Natural killer cell (primary cell): ENCODE results near the gene KRT85. TPM values are rescaled to one million over a fixed set of nuclear protein-coding genes. Genes with fewer than 3 reads are reported as not detected.

Experiments used
- ATAC-seq, 3 donors: fragments of 150-1000 bp in 2 of 3; fragments of 200-7000 bp in 1 of 3; cut with Tn5 transposase; 1 replicate in 1 of 3; 2 replicates in 2 of 3; pipeline ENCODE4 v1.10.0; 2021; ENCODE audit warnings: mild to moderate bottlenecking in 2 of 3, moderate library complexity in 2 of 3
- DNase-seq, 2 donors: peaks; one replicate each; pipeline versions ENCODE4 v3.0.0 to v3.0.0-alpha.2; 2013 to 2021; ENCODE audit warnings: mixed read lengths in 1 of 2
- H3K27ac ChIP-seq: one replicate; pipeline ENCODE4 v1.5.1; 2013; ENCODE audit warnings: mild to moderate bottlenecking, low read length
- H3K27me3 ChIP-seq: one replicate; pipeline ENCODE4 v1.6.1; 2013; ENCODE audit warnings: low read length; ENCODE audit not compliant: control insufficient read depth, insufficient read depth
- H3K36me3 ChIP-seq: one replicate; pipeline ENCODE4 v1.6.1; 2013; ENCODE audit warnings: low read length; ENCODE audit not compliant: control insufficient read depth, insufficient read depth
- H3K4me1 ChIP-seq: one replicate; pipeline ENCODE4 v1.6.1; 2013; ENCODE audit warnings: low read length; ENCODE audit not compliant: control insufficient read depth, insufficient read depth
- H3K4me3 ChIP-seq: one replicate; pipeline ENCODE4 v1.5.1; 2013; ENCODE audit warnings: low read length
- H3K9me3 ChIP-seq: one replicate; pipeline ENCODE4 v1.6.1; 2013; ENCODE audit warnings: low read length; ENCODE audit not compliant: control insufficient read depth, insufficient read depth
- H3K27ac Mint-ChIP-seq, 2 donors: one replicate each; pipeline ENCODE4 v1.8.0; 2022; ENCODE audit warnings: mild to moderate bottlenecking in 2 of 2, mixed read lengths in 2 of 2, moderate library complexity in 1 of 2
- H3K27me3 Mint-ChIP-seq, 2 donors: one replicate each; pipeline ENCODE4 v1.8.0; 2022; ENCODE audit warnings: low read depth in 2 of 2, mixed read lengths in 2 of 2
- H3K36me3 Mint-ChIP-seq: one replicate; pipeline ENCODE4 v1.8.0; 2022; ENCODE audit warnings: mixed read lengths
- H3K4me1 Mint-ChIP-seq, 2 donors: one replicate each; pipeline ENCODE4 v1.8.0; 2022; ENCODE audit warnings: mixed read lengths in 2 of 2
- H3K4me3 Mint-ChIP-seq: one replicate; pipeline ENCODE4 v1.8.0; 2022; ENCODE audit warnings: mild to moderate bottlenecking, moderate library complexity, mixed read lengths
- H3K9me3 Mint-ChIP-seq, 2 donors: one replicate each; pipeline ENCODE4 v1.8.0; 2022; ENCODE audit warnings: mixed read lengths in 2 of 2
- WGBS: methylation state at CpG from one replicate; pipeline ENCODE4 v1.1.7; 2013; ENCODE audit warnings: missing lambda C conversion rate; ENCODE audit not compliant: insufficient coverage; 5-methylcytosine and 5-hydroxymethylcytosine counted together
- intact Hi-C: fragments of 100-400 bp; cut with micrococcal nuclease; formaldehyde crosslinking; loops from one replicate; pipeline ENCODE4 v1.14.2; 2022
- total RNA-seq, 4 donors: library from RNA; stranded (reverse); fragments of 120-200 nt in 1 of 4; gene quantifications; one replicate each; pipeline versions ENCODE4 v1.2.3 to v1.2.4, GENCODE V29; 2013 to 2022
- TF ChIP-seq, protein P1 (sequence below): fragments of 200-600 bp; IDR thresholded peaks from one replicate; pipeline ENCODE4 v1.8.0; 2022; ENCODE audit warnings: antibody characterized with exemption

KRT85 gene
- total RNA-seq, 3 donors from 2014 or later (not counting 1 experiment from before 2014, with no cell fraction given), result not detected

DNA sequence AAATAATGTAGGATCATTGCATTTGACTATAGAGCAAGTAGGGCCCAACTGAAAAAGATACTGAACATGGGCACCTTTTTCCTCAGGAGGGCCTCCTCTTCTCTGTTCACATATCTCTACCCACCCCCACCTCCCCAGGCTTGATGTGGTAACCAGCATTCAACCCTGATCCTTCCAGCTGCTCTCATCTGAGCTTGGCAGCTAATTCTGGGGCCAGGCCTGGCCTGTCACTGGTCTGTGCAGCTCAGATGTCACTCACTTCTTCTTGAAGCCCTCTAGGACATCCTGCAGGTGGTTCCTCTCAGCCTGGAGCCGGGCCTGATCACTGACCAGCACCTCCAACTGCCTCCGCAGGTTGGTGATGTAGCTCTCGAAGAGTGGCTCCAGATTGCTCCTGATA is 16.1 kb upstream of the KRT85 start:
- WGBS, result 86% methylated on average over 3 of the region's 3 CpGs
- peaks cover 8 to 9% of the 10 kb centered on the region in 2 donors for H3K4me1 Mint-ChIP-seq
- no peak overlapping the region for H3K27ac Mint-ChIP-seq
- TF ChIP-seq, protein P1, sequence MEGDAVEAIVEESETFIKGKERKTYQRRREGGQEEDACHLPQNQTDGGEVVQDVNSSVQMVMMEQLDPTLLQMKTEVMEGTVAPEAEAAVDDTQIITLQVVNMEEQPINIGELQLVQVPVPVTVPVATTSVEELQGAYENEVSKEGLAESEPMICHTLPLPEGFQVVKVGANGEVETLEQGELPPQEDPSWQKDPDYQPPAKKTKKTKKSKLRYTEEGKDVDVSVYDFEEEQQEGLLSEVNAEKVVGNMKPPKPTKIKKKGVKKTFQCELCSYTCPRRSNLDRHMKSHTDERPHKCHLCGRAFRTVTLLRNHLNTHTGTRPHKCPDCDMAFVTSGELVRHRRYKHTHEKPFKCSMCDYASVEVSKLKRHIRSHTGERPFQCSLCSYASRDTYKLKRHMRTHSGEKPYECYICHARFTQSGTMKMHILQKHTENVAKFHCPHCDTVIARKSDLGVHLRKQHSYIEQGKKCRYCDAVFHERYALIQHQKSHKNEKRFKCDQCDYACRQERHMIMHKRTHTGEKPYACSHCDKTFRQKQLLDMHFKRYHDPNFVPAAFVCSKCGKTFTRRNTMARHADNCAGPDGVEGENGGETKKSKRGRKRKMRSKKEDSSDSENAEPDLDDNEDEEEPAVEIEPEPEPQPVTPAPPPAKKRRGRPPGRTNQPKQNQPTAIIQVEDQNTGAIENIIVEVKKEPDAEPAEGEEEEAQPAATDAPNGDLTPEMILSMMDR, result no peak
- DNase-seq (no peak), ATAC-seq (no peak)
- no peak overlapping the region for H3K27ac ChIP-seq
- no peaks in the 10 kb centered on the region for H3K9me3 Mint-ChIP-seq
- no peaks in the 10 kb centered on the region for H3K9me3 ChIP-seq
- peaks cover 12% of the 10 kb centered on the region for H3K4me1 ChIP-seq
- no peak overlapping the region for H3K4me3 Mint-ChIP-seq
- H3K4me3 ChIP-seq, result no peak overlapping the region
- H3K27me3 ChIP-seq, result no peaks in the 10 kb centered on the region
- peaks cover 13% of the 10 kb centered on the region in 2 donors for H3K27me3 Mint-ChIP-seq
- no peaks in the 10 kb centered on the region for H3K36me3 ChIP-seq
- intact Hi-C loops, result no loop called here
- no peaks in the 10 kb centered on the region for H3K36me3 Mint-ChIP-seq

DNA sequence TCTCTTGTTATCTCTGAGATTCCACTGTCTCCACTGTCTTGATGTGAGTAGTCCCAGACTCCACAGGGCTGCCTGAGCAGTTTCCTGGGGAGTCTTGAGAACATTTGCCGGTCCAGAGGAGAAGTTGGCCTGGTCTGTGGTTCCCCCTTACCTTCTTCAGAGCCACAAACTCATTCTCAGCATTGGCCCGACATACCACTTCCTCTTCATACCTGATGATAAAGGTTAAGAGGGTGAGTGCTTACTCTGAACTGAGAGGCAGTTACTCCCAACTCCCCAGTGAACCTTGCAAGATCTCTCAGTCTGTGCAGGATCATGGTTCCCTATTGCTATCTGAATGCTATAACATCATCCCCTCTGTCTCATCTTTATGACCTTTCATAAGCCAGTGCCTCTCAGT is 15.6 kb upstream of the KRT85 start:
- Histone ChIP-seq H3K4me1 (peaks cover 12% of the 10 kb centered on the region), H3K9me3 (no peaks in the 10 kb centered on the region), H3K27ac (no peak overlapping the region), H3K4me3 (no peak overlapping the region), H3K36me3 (no peaks in the 10 kb centered on the region), H3K27me3 (no peaks in the 10 kb centered on the region)
- ATAC-seq (no peak), DNase-seq (peak in 1 of 2 donors; percentile 30)
- peaks cover 8 to 9% of the 10 kb centered on the region in 2 donors for H3K4me1 Mint-ChIP-seq
- H3K9me3 Mint-ChIP-seq, result no peaks in the 10 kb centered on the region
- no peak overlapping the region for H3K4me3 Mint-ChIP-seq
- no peak overlapping the region for H3K27ac Mint-ChIP-seq
- intact Hi-C loops, result no loop called here
- WGBS, result 0% methylated on average over 1 of the region's 2 CpGs
- no peaks in the 10 kb centered on the region for H3K36me3 Mint-ChIP-seq
- TF ChIP-seq, protein P1, result no peak
- peaks cover 13% of the 10 kb centered on the region in 2 donors for H3K27me3 Mint-ChIP-seq

DNA sequence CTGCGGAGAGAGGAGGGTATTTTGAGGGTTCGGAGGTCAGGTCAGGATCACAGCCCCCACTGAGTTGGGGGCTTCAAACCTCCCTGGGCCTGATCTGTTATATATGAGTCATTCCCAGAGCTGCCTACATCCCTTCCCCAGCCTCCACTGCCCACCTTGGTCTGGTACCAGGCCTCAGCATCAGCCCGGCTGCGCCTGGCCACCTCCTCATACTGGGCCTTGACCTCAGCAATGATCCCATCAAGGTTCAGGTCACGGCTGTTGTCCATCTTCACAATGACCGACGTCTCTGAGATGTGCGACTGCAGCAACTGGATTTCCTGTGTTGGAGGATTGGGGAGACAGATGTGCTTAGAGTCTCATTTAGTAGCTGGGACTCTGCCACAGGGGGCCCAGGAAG is 13.9 kb upstream of the KRT85 start:
- intact Hi-C loops, result no loop called here

More for the DNA sequence above, 13.9 kb upstream of the KRT85 start:
- H3K4me1 Mint-ChIP-seq, result peaks cover 8 to 9% of the 10 kb centered on the region in 2 donors
- ATAC-seq (no peak), DNase-seq (no peak)
- Histone ChIP-seq H3K36me3 (no peaks in the 10 kb centered on the region), H3K27ac (no peak overlapping the region), H3K9me3 (no peaks in the 10 kb centered on the region), H3K27me3 (peaks cover 3% of the 10 kb centered on the region), H3K4me1 (peaks cover 12% of the 10 kb centered on the region), H3K4me3 (no peak overlapping the region)
- TF ChIP-seq, protein P1, result no peak
- H3K27ac Mint-ChIP-seq, result no peak overlapping the region
- H3K27me3 Mint-ChIP-seq, result peaks cover 24 to 27% of the 10 kb centered on the region in 2 donors
- H3K4me3 Mint-ChIP-seq, result no peak overlapping the region
- WGBS, result 92% methylated on average over 8 of the region's 8 CpGs
- no peaks in the 10 kb centered on the region for H3K9me3 Mint-ChIP-seq
- H3K36me3 Mint-ChIP-seq, result no peaks in the 10 kb centered on the region
